22Rv1 (cell line): ENCODE data around the gene FKBP1A.

Experiments
- CTCF ChIP-seq: fragments of 450-650 bp; IDR thresholded peaks from 2 replicates; pipeline ENCODE4 v1.5.1; 2017; ENCODE audit warnings: mild to moderate bottlenecking
- ZFX ChIP-seq: fragments of 450-650 bp; IDR thresholded peaks from 2 replicates; pipeline ENCODE4 v1.6.1; 2017; ENCODE audit warnings: antibody characterized with exemption, borderline replicate concordance

GRCh38 chr20:1371830-1372539 is 20.9 kb downstream of the FKBP1A start:
- TF ChIP-seq CTCF (no peak), ZFX (no peak)
